Heart left ventricle (tissue), 16 donors: ENCODE results near the gene ADGRG2. TPM values are rescaled to one million over a fixed set of nuclear protein-coding genes. Genes with fewer than 3 reads are reported as not detected.

ENCODE experiments used
- ATAC-seq, 4 donors: fragments of 200-7000 bp; cut with Tn5 transposase; one replicate each; pipeline ENCODE4 v1.9.1; 2020 to 2022; ENCODE audit warnings: moderate library complexity in 4 of 4, mild to moderate bottlenecking in 3 of 4, moderate number of reproducible peaks in 1 of 4
- DNase-seq, 5 donors: peaks; one replicate each; pipeline ENCODE4 v3.0.0-alpha.2; 2020
- H3K27ac ChIP-seq, 12 donors: fragments of 200-600 bp; sonication (generic) in 4 of 12; one replicate each; pipeline versions ENCODE4 v1.5.0 to v1.8.0; 2016 to 2022; ENCODE audit warnings: mild to moderate bottlenecking in 2 of 12
- H3K27me3 ChIP-seq, 9 donors: fragments of 200-600 bp; sonication (generic) in 2 of 9; one replicate each; pipeline versions ENCODE4 v1.5.1 to v1.8.0; 2016 to 2022; ENCODE audit warnings: mild to moderate bottlenecking in 3 of 9
- H3K36me3 ChIP-seq, 9 donors: fragments of 200-600 bp; sonication (generic) in 2 of 9; one replicate each; pipeline versions ENCODE4 v1.5.0 to v1.8.0; 2018 to 2022; ENCODE audit warnings: mild to moderate bottlenecking in 2 of 9
- H3K4me1 ChIP-seq, 12 donors: fragments of 200-600 bp; sonication (generic) in 4 of 12; one replicate each; pipeline versions ENCODE4 v1.5.0 to v1.8.0; 2016 to 2022; ENCODE audit warnings: mild to moderate bottlenecking in 3 of 12
- H3K4me3 ChIP-seq, 12 donors: fragments of 200-600 bp; sonication (generic) in 4 of 12; one replicate each; pipeline versions ENCODE4 v1.5.0 to v1.8.0; 2017 to 2022; ENCODE audit warnings: mild to moderate bottlenecking in 9 of 12, moderate library complexity in 4 of 12
- H3K9me3 ChIP-seq, 12 donors: fragments of 200-600 bp; sonication (generic) in 4 of 12; one replicate each; pipeline versions ENCODE4 v1.5.0 to v1.8.0; 2016 to 2022; ENCODE audit warnings: mild to moderate bottlenecking in 1 of 12
- CTCF ChIP-seq, 12 donors: fragments of 200-600 bp; sonication (generic) in 4 of 12; IDR thresholded peaks; one replicate each; pipeline versions ENCODE4 v1.5.0 to v1.8.0; 2018 to 2022; ENCODE audit warnings: antibody characterized with exemption in 12 of 12, mild to moderate bottlenecking in 5 of 12
- POLR2A ChIP-seq, 2 donors: fragments of 450-650 bp; IDR thresholded peaks; one replicate each; pipeline ENCODE4 v1.6.1; 2017; ENCODE audit warnings: antibody characterized with exemption in 2 of 2, mild to moderate bottlenecking in 2 of 2, moderate library complexity in 2 of 2
- WGBS, 4 donors: extraction: QIAGEN DNeasy Blood & Tissue Kit in 2 of 4; methylation state at CpG; one replicate each; pipeline versions ENCODE4 v1.1.5 to v1.1.7; 2013 to 2018; 5-methylcytosine and 5-hydroxymethylcytosine counted together
- intact Hi-C, 10 donors: fragments of 100-400 bp; cut with DNase I; formaldehyde crosslinking; loops; one replicate each; pipeline versions ENCODE4 v1.11.1 to v1.14.2; 2022
- polyA plus RNA-seq, 2 donors: library from polyadenylated mRNA; stranded (reverse); fragments of 200-250 nt; gene quantifications; one replicate each; pipeline ENCODE4 v1.2.3, GENCODE V29; 2013
- total RNA-seq, 9 donors: library from RNA; depleted of rRNA in 2 of 9; stranded (reverse); fragments of >200 nt in 2 of 9; fragmentation: NEBNext Ultra II Directional in 3 of 9; extraction: Animal tissue kit (Norgen Biotek cat#: 25700) in 3 of 9; gene quantifications; one replicate each; pipeline versions ENCODE4 v1.1.0 to v1.2.4, GENCODE V29; 2016 to 2023
- donor health status: ischemic (EF 13 %, LVEDD 7.1; RV severe dilation, severe dysfunction).
- donor health status: healthy with polysubstance abuse.
- donor health status: DM: no; HTN: yes; CAD: no.
- donor health status: DM: no; HTN: no; CAD: no.
- donor health status: ischemic (EF 25% LVEDD 6.9; RV normal size, moderate dysfunction).
- donor health status: ischemic (EF 25% LVEDD 5.7; RV mildly dilated, moderate dysfunction).
- donor health status: healthy.
- donor health status: DM: yes; HTN: yes; CAD: no.
- donor health status: ischemic (EF 35%, LVEDD 5.7; RV mildly dilated, moderate dysfunction).
- donor health status: nonischemic (EF 11% LVEDD 7.7; RV severe dilation, severe dysfunction).
- donor health status: DM: yes; HTN: yes; CAD: no.
- donor health status: PGD.
- donor health status: ischemic (EF 29% LVEDD 5.4; RV normal size, mild dysfunction).
- donor health status: nonischemic (EF 23%, LVEDD 6.1; RV moderate dilation, normal function).

The ADGRG2 gene
- total and polyA plus RNA-seq, 11 donors = 0.15 to 1.2 (median 0.24) TPM; not detected in 1

- ATAC-seq (no peak), DNase-seq (no peak)
- Histone ChIP-seq H3K27me3 (peaks cover 0 to 10% (median 0%) of the 10 kb centered on the region in 9 donors), H3K36me3 (no peaks in the 10 kb centered on the region), H3K4me3 (no peak overlapping the region), H3K4me1 (no peaks in the 10 kb centered on the region), H3K27ac (no peak overlapping the region), H3K9me3 (no peaks in the 10 kb centered on the region)
- intact Hi-C loops = no loop called here
- 79 to 85% (median 84%) methylated on average over 9 of the region's 9 CpGs for WGBS, 4 donors
- TF ChIP-seq POLR2A (IDR thresholded peaks at IDR 0.05) (no peak), CTCF (IDR thresholded peaks at IDR 0.05) (no peak)
Measured at GRCh38 chrX:19100586-19100985, 21.7 kb downstream of the ADGRG2 start.

GRCh38 chrX:19097553-19098283 is 24.6 kb downstream of the ADGRG2 start:
- 80 to 90% (median 87%) methylated on average over 12 of the region's 12 CpGs for WGBS, 4 donors
- no peaks in the 10 kb centered on the region for H3K9me3 ChIP-seq
- H3K27ac ChIP-seq = no peak overlapping the region
- intact Hi-C loops = no loop called here
- no peaks in the 10 kb centered on the region for H3K4me1 ChIP-seq
- no peaks in the 10 kb centered on the region for H3K27me3 ChIP-seq
- ATAC-seq (no peak), DNase-seq (no peak)
- TF ChIP-seq CTCF (IDR thresholded peaks at IDR 0.05) (no peak), POLR2A (IDR thresholded peaks at IDR 0.05) (no peak)
- no peak overlapping the region for H3K4me3 ChIP-seq
- no peaks in the 10 kb centered on the region for H3K36me3 ChIP-seq

- Histone ChIP-seq H3K36me3 (no peaks in the 10 kb centered on the region), H3K9me3 (no peaks in the 10 kb centered on the region), H3K27me3 (no peaks in the 10 kb centered on the region), H3K27ac (no peak overlapping the region), H3K4me3 (no peak overlapping the region), H3K4me1 (no peaks in the 10 kb centered on the region)
- no peak for DNase-seq
- 62 to 83% (median 66%) methylated on average over 2 of the region's 2 CpGs for WGBS, 4 donors
- intact Hi-C loops = no loop called here
- no peak for ATAC-seq
- TF ChIP-seq POLR2A (IDR thresholded peaks at IDR 0.05) (no peak), CTCF (IDR thresholded peaks at IDR 0.05) (no peak)
Measured at GRCh38 chrX:19096586-19096985, 25.7 kb downstream of the ADGRG2 start.

- WGBS, 4 donors = 30 to 61% (median 46%) methylated on average over 11 to 12 of the region's 12 CpGs
- H3K4me1 ChIP-seq = no peaks in the 10 kb centered on the region
- H3K27ac ChIP-seq = no peak overlapping the region
- peaks cover 0 to 6% (median 0%) of the 10 kb centered on the region in 12 donors for H3K9me3 ChIP-seq
- ATAC-seq (peak; percentile 51 to 82 (median 72)), DNase-seq (peak in 3 of 5 donors; percentile 12 to 31 (median 21))
- H3K4me3 ChIP-seq = no peak overlapping the region
- intact Hi-C loops = no loop called here
- no peaks in the 10 kb centered on the region for H3K36me3 ChIP-seq
- no peaks in the 10 kb centered on the region for H3K27me3 ChIP-seq
- TF ChIP-seq CTCF (IDR thresholded peaks at IDR 0.05) = no peak
- no peak for TF ChIP-seq POLR2A (IDR thresholded peaks at IDR 0.05)
Measured at GRCh38 chrX:19094654-19095053, 27.6 kb downstream of the ADGRG2 start.
